Right hindlimb (tissue), 1 donor: ENCODE measurements around the gene SMIM21.

Source experiments
- DNase-seq: peaks from one replicate; pipeline ENCODE4 v3.0.0-alpha.2; 2018

SMIM21 gene

DNA sequence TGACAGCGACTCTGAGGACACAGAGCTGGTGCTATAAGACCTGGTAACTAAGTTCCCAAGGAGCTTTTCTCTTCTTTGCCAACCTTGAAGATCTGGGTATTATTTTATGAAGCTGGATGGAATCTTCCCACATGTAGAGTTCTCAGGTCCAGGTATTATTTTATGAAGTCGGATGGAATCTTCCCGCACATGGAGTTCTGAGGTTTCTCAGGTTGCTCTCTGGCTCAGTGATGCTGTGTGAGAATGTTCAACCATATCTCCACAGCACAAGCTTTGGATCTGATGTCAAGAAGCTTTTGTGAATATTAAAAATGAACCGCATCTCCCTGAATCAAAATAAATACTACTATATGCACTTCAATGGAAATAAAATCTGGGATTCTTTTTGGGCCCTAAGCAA lies at the start of gene SMIM21:
SMIM21 (minus strand) TSS at position 101 of the 400 bp plus-strand sequence. CDS start 140 bp downstream, outside the sequence.
- no peak for DNase-seq

DNA sequence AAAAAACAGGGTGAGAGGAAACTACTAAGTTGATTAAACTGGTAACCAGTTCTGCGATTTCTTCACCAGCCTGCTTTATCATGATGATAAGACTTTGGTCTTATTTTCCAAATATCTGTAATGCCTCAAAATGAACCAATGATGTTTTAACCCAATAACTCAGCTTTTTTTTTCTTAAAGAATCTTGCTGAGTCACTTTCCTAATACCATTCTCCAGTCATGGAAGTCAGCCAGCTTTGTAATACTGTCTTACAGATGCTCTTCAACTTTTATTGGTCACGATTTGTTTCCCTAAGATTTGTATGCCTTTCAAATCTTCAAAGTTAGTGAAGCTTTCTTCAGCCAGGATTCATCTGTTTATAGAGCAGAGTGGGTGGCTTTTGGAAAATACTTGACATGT lies 47.7 kb upstream of the SMIM21 start:
- DNase-seq: no peak

DNA sequence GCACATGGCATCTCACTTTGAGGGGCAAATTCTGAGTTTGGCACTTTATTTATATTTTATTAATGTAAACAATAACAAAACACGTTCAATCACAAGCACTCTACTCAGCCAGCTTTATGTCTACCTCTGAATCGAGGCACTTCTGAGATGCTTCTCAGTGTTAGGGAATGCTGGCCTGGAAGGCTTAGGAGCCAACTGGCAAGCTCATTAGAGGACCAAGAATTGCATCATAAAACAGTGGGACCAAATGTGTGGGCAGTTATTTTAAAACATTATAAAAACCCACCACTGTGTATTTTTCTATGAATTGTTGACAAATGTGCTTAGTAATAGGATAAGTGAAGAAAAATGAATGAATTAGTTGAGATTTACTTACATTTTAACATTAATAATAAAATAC lies 46.8 kb upstream of the SMIM21 start:
- DNase-seq: no peak

DNA sequence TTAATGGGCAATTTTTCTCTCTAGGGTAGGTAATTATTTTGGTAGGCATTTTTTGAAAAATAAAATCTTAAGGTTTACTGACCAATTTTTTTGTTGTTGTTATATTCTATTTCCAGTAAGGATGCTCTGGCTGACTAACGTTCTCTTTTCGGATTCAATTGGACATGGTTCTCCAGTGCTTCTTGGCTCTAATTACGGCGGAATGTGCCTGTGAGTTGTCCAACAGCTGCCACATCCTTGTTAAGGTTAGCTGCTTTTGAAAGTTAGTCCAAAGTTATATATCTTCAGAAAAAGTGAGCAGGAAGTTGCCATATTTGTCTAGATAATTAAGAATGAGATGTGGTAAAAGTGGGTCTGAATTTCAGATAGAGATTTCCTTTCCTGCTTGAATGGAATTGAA lies 45.8 kb upstream of the SMIM21 start:
- peak; percentile 48 for DNase-seq

DNA sequence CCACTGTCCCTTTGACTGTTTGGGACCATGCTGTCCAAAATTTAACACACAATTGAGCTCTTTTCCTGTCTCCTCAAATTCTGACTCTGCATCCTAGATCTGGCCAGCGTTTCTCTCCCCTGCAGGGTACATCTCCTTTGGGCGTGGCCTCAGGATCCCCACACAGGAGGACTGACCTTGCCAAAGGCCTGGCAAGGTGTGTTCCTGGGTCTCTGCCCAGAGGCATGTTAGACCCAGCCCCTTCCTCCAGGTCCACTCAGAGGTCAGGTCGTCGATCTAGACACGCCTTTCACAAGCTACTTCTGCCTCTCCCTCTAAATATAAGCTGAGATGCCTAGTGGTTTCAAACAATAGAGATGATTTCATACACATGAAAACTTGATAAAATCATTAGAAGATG lies 45.4 kb upstream of the SMIM21 start:
- DNase-seq: no peak

DNA sequence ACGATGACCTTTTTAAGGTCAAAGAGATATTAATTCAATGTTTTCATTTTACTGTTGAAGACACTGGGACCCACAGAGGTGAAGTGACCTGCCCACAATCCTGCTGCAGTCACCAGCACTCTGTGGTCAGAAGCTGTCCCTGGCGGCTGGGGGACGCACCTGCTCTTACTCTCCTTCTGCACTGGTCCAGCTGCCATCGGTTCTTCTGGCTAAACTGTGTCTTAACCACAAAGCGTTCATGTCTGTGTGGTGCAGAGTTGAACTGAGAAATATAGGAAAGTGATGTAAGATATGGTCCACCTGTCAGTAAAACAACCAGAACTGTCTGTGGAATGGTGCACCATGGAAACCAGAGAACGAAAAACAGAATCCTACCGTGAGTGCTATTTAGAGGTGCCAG lies 44.9 kb upstream of the SMIM21 start:
- no peak for DNase-seq

DNA sequence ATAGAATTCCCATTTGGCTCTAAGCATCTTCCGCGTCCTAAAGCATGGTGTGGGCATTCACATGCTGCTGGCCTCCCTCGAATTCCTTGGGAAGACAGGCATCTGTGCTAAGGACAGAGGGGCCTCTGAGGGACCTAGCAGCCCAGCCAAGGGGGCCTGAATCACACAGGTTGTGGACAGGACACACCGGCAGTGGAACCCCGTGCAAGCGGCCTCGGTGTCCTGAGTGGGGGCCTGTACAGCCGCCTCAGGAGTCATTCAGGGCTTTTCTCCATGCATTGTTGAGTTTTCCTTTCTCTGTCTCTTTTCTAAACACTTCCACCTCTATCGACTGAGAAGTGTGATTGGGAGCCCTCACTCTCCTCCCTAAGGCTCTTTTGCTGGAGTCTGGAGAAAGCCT lies 44.3 kb upstream of the SMIM21 start:
- no peak for DNase-seq

DNA sequence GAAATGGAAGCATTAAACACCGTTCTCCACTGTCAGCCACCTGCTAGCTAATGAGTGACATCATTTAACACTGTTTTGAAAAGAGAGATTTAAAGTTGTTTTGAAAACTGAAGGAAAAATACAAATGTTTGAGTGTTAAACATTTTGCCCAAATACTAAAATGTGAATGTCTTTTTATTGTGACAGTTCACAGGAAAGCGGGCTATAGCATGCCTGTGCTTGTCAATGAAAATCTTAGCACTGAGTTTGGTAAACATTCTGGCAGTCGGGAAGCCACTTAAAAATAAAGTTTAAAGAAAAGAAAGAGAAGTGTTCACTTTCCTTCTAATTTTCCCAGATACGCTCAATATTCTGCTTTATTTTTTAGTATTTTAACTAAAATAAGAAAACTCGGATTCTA lies 40.3 kb upstream of the SMIM21 start:
- DNase-seq: no peak

DNA sequence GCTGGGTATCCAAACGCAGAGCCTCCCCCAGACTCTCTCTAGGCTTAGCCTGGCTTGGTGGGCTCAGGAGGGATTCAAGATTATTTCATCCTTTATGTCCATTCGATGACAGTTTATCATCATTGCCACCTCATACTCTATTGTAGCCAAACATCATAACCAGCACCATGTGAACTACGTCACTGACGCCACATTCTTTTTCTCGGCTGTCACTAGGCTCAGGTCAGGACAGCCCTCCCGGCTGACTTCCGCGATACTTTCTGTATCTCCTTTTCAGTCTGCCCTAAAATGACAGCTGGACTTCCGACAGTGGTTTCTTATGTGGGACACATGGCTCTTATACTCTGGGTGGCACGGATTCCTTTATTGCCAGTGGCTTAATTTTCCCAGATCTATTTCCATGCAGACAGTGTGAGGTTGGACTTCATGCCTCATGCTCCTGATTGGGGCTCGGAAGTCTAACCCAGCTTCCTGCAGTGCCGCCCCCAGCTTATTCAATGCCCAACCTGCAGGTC lies 39.8 kb upstream of the SMIM21 start:
- DNase-seq: no peak

DNA sequence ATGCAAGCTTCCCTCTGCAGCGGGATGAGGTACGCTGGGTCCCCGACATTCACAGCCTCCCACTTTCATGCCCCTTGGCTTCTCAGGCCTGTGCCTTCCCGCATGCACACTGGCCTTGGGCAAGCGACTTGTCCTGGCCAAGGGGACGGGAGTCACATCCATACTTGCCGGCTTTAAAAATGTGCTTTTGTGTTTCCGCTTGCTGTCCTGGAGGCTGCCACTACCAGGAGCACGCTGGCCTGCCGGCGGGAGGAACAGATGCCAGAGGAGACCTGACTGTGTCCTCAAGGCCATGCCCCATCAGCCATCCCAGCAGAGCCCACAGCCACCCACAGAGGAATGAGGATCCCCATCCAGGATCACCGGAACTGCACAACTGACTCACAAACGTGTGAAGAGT lies 36.9 kb upstream of the SMIM21 start:
- no peak for DNase-seq

DNA sequence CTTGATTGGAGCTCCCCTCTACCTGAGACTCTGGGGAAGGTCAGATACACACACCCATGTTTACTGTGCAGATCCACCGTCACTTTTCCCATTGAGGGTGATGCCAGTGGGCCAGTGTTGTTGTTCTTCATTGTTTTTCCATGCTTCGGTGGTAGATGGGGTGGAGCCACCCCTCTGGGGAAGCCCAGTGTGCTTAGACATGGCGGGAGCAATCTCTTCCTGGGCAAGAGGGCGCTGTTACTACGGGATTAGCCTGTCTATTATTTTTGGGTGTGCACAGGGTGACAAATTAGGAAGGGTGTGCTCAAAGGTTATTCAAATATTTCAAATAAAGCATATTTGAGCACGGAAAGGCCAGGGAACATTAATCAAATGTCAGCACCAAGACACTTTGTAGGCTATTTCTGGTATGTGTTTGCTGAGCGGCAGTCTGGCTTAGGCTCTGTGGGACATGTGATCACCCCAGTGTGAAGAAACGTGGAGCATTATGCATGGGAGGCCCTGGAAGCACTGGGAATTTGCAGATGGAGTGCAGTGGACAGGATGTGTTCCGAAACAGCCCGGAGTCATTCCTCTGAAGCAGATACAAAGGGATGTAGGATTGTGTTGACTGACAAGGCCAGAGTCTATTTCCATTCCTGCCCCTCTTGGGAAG lies 34.8 kb upstream of the SMIM21 start:
- no peak for DNase-seq

DNA sequence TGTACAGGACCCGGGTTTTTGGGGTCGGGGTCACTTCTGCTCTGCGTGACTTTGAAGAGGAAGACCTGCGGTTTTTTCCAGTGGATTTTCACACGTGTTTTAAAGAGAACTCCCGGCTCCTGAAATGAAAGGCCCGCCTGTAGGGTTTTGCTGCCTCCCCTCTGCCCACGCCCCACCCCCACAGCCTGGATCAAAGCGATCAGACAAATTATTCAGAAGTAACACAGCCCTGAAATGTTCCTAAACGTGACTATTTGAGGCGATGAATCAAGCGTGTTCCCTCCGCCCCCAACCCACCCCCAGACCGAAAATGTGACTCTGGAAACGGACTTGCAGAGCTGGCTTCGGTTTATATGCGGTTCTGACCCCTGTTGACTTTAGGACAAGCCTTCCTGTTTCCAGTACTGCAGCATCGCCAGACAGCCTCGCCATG lies 28.7 kb upstream of the SMIM21 start:
- peak; percentile 44 for DNase-seq

DNA sequence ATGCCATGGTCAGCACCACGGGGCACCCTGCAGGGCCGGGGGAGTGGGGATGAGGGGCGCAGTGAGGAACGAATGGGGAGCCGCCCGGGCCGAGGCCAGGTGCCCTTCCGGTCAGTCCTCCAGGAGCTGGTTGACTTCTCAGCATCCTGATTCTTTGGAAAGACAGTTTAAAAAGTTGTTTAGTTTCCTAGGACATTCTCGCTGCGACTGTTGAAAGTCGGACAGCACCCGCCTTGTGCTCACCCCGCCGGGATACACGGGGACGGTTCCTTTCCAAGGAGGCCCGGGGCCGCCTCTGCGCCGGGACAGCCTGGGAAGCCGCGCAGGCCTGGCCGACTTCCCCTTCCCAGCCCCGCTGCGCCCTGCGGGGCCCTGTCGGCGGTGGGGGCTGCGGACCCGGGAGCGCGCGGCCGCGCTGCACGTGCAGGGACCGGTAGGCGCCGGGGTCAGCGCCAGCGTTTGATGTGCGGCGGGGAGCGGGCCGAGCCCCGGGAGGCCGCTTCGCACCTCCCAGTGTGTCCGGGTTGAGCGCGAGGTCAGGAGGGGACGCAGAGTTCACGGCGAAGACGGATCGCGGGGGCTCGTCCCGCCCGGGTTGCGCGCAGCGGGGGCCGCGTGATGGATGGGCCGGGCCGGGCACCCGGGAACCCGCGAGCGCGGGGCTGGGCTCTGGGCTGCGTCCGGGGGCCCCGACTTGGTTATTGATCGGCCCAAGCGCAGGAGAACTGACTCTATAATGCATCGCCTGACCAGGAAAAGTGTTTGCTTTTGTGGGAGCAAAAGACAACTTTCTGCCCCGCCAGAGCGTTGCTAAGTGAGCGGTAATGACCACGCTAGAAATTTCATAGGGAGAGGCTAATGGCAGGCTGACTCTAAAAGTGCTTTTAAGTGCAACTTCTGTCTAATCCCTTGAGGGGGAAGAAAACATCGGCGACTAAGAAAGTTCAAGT lies 28.0 kb upstream of the SMIM21 start:
- DNase-seq: peak; percentile 61

DNA sequence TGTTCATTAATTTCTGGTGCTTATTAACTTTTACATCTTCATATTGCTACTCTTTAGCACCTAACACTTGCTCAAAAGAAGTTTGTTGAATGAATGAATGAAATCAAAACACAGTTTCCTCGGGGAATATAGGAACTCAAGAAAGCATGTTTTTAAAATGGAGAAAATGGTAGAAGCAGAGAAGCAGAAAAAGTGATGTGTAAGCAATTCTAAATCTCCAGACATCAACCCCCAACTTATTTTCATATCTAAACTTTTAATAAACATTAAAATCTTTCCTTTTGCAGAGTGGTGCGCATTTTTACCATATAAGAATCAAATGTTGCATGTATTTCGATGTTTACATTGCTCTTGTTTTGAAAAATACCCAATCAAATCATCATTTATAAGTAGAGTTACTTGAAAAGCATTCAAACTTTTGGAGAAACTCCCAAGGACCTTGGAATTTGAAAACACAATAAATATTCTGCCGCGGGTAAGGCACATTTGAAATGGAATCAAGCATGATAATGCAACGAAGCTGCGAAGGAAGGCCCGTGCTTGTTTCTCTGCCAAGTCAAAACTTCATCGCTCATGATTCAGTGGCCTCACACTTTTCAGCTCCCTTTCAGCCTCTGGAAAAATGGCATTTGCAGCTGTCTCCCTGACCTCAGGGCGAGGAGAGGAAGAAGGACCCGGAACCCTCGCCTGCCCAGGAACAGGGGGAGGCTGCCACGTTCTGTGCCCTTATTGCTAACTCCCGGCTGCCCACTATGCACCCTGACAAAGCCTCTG lies 26.7 kb upstream of the SMIM21 start:
- peak; percentile 49 for DNase-seq

DNA sequence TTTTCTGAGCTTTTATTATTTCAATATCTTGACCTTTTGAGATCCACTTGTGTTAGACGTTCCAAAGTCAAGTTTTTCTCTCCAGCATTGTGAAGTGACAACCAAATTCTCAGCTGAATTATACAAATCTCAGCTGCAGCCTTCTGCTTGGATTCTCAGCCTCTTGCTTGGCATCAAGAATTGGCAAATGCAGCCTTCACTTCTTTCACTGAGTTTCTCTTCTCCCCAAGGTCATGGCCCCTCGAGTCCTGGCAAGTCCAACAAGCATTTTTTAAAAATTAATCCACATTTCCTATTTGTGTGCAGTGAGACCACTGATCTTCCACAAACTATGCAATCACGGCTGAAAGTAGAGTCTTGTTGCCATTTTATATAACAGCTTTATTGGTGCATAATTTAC lies 23.4 kb upstream of the SMIM21 start:
- DNase-seq: no peak

DNA sequence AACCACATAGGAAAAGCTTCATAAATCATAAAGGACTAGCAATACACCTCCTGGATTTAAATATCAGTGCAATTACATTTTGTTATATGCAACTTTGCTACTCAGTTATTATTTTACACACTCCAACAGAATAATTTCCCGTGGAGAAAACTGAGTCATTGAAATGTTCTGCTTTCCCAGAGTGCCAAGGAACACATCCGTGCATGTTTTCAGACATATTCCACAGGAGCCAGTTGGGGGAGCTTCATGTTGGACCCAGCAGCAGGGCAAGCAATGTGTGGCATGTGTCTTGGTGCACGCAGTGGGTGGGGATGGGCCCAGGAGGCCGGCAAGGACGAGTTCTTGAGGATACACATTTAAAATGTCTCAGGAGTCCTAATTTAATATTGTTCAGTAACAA lies 14.4 kb upstream of the SMIM21 start:
- DNase-seq: no peak

DNA sequence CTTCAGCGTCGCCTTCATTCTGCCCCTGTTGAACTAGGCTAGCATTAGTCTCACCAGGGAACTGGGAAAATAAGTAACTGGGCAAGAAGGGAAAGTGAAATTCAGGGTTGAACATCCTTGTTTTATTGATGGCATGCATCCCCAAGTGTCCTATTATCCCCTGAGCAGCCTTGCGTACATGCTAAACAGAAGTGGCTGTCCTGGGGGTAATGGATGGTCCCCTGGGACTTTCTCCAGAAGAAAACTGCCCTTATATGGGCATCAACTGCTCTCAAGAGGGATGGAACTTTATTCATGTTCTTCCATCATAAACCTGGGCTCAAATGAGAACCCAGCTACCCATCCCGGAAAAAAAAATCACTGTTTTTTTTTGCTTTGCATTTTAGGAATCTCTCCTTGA lies 11.8 kb upstream of the SMIM21 start:
- DNase-seq: no peak

DNA sequence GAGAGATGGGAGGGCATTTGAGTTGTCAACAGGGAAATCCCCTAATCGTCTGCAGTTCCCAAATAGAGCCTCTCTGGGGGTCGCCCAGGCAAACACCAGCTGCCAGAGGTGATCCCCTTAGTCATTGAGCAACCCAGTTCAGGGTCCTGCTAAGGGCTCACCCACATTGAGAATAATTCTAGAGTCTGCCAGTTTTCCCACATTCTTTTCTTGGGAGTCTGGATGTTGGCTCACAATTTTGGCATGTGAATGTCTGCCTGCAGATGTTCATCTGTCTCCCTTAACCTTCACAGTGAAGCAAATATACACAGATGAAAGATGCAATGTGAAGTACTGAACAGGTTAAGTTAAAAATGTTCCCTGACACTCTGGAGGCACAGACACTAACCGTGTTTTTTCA lies 11.4 kb upstream of the SMIM21 start:
- no peak for DNase-seq

DNA sequence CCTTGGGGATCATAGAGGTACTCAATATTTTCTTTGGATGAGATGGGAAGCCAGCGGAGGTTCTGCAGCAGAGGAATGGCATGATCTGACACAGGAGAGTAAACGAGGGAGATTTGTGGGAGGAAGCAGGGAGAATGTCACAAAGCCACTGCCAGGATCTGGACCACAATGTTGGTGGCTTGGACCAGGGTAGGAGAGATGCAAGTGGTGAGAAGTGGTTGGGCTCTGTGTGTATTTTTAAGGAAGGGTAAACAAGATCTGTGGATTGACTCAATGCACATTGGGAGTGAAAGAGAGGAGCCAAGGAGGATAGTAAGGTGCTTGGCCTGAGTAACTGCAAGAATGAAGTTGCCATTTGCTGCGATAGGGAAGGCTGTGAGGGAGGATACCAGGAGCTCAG lies 10.5 kb upstream of the SMIM21 start:
- no peak for DNase-seq

DNA sequence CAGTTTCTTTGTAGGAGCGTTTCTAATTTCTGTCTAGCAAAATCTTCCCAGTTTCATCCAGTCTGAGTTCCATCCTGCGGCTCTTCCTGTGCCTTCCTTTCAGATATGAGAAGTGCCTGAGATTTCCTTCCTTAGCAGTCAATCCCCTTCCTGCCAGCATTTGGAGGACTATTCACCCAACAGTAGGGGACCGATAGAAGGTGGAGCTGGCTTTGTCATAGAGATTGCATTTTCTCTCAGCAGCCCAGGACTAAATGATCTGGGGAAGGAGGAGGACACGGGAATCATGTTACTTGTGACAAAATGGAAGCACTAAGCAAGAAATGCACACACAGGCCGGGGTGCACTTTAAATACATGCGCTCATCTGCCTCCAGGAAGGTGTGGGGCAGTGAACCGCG lies 5.6 kb upstream of the SMIM21 start:
- DNase-seq: no peak

DNA sequence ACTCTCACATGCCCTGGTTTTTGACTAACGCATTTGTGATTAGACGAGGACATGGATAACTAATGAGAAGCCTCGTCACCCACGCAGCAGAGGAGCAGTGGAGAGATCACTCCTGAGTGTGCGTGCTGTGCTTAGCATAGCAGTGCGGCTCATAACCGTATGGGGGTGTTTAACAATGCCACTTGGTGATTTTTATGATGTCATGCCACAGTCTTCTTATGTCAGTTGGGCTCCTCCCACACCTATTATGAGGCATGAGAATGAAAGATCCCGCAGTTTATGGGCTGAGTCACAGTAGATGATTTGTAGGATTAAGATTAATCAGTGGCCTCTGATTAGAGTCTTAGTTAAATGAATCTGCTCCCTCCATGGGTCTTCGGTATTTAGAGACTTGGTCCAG lies 2.5 kb upstream of the SMIM21 start:
- DNase-seq: no peak

DNA sequence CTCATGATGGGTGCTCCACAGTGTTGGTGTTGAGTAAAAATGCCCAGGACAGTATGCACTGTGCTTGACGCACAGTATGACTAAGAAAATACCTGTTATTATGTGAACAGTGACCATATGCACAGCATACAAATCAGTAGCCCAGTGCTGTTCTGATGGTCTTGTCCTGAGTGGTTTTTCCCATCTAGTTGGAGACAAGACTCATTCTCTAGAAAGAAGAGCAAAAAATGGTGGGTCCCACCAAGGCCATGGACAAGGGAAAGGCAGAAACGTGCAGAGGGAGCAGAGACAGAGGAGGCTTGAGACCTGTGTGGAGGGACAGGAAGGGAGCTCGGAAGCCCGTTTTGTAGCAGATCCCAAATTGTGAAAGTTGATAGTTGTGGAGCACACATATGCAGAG lies 987 bp upstream of the SMIM21 start:
- no peak for DNase-seq

DNA sequence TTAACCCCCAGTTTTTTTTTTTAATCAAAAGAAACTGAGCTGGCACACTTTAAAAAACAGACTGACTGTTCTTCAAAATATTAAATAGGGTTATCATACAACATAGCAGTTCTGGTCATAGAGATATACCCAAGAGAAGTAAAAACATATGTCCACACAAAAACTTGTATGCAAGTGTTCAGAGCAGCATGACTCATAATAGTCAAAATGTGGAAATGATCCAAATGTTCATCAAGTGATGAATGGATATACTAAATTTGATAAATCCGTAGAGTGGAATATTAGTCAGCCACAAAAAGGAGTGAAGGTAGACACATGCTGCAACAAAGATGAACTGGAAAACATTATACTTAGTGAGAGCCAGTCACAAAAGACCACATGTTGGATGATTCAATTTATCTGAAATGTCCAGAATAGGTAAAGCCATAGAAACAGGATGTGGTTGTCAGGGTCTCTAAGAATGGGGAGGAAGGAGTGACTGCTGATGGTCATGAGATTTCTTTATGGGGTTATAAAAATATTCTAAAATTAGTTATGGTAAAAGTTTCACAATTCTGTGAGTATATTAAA lies 5.1 kb downstream of the SMIM21 start:
- no peak for DNase-seq
